NCI-H2107 treated with DMSO at 0.1 percent for 48 hours (cell line): Measurements from ENCODE around the gene NANOS3.
"Not testable (repeated sequence)": the region's sequence is repeated elsewhere in the genome, so short reads cannot be mapped to it uniquely, and the experiment has no call there.

Experiments used
- DNase-seq: peaks from one replicate; lab custom pipeline; 2025; ENCODE audit not compliant: unreplicated experiment; lab: John Stamatoyannopoulos, UW

Gene NANOS3

GRCh38 chr19:13843104-13843921, 33.6 kb upstream of the NANOS3 start:
- no peak for DNase-seq

- no peak for DNase-seq
Observed at GRCh38 chr19:13844130-13844631, 32.8 kb upstream of the NANOS3 start.

GRCh38 chr19:13846557-13847406, 30.2 kb upstream of the NANOS3 start:
- DNase-seq: peak; percentile 34

DNA sequence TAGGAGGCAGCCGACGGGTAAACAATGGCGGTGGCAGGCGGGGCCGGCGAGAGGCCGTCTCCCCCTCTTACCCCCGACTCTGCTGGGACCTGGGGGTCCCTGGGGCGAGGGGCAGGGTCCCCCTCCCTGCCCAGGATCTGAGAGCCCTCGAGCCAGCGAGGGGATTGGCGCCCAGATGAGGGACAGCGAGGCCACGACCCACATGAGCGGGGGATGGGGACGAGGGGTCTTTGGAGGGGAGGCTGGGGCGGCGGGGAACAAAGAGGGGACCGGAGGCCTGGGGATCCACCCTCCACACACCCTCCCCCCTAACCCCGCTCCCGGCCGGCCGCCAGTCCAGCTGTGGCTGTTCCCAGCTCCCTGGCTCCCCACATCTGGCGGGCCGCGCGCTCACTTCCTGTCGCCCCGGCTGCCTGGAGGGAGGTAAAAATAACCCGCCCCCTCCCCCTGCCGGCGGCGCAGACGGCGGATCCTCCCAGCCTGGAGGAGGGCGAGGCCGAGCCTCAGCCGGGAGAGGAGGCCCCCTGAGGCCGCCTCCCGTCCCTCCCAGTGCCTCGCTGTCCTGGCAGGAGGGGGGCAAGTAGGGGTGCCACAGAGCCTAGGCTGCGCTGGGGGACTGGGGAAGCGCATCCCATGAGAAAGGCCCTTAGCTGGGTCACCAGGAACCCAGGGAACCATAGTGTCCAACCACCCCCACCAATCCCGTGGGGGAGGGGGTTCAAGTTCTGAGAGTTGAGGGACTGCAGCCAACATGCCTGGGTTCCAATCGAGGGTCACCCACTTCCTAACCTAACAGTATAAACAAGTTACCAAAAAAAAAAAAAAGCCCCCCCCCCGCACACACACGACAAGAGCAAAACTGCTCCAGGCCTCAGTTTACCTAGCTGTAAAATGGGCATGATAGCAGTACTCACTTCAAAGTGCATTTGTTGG, 29.3 kb upstream of the NANOS3 start:
- peak; percentile 38 for DNase-seq

DNA sequence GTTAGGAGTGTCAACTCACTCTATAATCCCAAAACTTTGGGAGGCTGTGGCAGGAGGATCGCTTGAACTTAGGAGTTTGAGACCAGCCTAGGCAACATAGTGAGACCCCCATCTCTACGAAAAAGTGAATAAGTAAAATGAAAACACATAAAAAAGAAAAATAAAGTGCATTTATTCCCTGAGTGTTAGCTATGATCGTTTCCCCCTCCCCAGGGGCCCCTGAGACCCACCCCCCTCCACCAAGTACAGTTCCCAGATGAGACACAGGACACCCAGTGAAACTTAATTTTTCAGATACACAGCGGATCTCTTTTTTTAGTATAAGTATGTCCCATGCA, 28.6 kb upstream of the NANOS3 start:
- no peak for DNase-seq

- no peak for DNase-seq
Observed at GRCh38 chr19:13848798-13849676, 27.9 kb upstream of the NANOS3 start.

DNA sequence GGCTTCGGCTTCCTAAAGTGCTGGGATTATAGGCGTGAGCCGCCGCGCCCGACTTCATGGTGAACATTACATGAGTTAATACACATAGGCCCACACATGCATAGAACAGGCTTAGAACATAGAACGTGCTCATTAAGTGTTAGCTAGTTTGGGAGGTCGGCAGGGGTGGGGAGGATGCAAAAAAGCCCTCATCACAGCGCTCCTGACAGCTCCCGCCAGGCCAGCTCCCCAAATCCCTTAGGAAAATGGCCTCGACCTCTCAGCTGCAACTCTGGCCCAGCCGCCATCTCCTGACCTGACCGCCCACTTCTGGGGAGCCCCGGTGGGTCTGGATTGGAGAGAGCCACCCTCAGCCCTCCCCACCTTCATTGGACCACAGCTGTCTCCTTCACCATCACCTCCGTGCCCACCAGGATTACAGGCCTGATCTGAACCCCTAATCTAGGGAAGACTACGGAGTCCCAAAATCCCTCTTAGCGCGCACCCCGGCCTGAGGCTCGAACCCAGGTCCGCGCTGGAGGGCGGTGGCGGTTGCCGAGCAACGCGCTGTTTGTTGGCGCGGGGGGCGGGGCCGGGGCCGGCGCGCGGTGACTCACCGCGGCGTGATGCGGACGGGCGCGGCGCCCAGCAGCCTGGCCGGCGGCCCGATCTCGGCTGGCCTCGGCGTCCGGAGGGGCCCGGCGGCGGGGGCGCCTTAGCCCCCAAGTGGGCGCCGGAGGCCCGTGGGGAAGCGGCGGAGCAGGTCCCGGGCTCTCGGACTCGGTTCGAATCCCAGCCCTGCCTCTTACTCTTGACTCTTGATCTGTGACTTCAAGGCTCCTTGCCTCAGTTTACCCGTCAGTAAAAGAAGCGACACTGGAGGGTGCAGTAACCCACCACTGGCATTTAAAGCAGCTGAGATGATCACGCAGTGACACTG, 26.7 kb upstream of the NANOS3 start:
- DNase-seq: no peak

DNA sequence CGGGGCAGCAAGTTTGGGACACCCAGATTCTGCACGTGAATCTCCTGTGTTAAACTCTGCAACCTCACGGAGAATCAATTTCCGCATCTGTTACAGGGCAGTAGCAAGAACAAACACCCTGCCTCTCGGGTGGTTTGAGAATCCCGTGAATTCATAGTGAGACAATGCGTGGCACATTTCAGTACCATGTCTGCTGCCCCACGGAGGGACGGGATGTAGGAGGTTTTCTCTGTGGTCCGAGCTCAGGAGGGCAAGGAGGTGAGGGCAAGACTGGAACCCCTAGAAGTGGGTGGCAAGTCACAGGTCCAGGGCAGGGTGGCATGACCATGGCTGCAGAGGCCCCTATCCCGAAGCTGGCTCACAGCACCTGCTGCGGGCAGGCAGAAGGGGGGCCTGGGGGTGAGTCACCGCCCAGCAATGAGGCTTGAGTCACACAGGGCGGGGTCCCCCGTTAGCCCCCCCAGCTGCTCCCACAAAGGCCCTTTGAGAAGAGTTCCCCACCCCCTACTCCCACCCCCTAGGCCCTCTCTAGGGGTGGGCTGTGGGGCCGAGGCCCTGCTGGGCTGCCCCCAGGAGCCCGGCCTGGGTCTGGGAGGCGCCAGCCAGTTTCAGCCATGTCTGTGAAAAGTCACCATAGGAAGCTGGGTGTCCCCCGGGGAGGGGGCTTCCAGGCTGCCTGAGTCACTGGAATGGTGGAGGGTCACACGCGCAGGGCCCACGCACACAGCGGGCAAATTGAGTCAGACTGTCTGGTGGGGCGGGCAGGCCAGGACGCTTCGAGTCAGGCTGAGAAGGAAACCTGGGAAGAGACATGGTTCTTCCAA, 25.8 kb upstream of the NANOS3 start:
- DNase-seq: no peak

DNA sequence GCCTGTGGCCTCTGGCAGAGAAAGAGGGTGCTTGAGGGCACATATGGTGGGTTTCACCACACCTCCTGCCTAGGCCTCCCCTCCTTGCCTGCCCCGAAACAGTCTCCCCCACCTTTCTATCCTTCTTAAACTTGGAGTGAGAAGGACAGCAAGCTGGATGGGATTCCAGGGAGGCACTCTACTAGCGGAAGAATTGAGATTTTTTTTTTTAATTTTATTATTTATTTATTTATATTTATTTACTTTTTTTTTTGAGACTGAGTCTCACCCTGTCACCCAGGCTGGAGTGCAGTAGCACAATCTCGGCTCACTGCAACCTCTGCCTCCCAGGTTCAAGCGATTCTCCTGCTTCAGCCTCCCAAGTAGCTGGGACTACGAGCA, 25.2 kb upstream of the NANOS3 start:
- DNase-seq: not testable (repeated sequence)

DNA sequence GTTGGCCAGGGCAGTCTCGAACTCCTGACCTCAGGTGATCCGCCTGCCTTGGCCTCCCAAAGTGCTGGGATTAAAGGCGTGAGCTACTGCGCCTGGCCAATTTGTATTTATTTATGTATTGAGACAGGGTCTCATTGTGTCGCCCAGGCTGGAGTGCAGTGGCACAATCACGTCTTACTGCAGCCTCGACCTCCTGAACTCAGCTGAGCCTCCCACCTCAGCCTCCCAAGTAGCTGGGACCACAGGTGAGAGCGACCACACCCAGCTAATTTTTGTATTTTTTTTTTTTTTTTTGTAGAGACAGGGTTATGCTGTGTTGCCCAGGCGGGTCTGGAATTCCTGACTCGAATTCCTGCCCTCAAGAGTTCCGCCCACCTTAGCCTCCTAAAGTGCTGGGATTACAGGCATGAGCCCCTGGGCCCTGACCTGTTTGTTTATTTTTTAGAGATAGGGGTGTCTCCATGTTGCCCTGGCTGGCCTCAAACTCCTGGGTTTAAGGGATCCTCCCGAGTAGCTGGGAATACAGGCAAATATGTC, 24.7 kb upstream of the NANOS3 start:
- DNase-seq: not testable (repeated sequence)

- DNase-seq: no peak
Observed at GRCh38 chr19:13856497-13856896, 20.4 kb upstream of the NANOS3 start.

DNA sequence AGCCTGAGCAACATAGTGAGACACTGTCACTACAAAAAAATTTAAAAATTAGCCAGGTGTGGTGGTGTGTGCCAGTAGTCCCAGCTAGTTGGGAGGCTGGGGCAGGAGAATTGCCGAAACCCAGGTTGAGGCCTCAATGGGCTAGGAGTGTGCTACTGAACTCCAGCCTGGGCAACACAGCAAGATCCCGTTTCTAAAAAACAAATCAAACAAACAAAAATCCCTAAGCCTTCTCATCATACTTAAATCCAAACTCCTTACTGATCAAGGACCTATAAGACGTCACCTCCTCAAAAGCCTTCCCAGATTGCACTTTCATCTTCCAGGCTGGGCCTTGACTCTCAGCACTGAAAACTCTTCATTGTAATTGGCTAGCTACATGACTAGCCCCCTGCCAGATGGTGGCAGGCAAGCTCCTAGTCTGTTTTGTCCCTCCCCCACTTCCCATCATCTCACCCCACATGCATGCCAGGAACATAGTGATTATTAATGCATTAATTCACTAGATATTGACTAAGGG, 17.5 kb upstream of the NANOS3 start:
- DNase-seq: no peak

- no peak for DNase-seq
Observed at GRCh38 chr19:13860679-13861391, 16.1 kb upstream of the NANOS3 start.

GRCh38 chr19:13861392-13861713, 15.6 kb upstream of the NANOS3 start:
- DNase-seq: no peak

DNA sequence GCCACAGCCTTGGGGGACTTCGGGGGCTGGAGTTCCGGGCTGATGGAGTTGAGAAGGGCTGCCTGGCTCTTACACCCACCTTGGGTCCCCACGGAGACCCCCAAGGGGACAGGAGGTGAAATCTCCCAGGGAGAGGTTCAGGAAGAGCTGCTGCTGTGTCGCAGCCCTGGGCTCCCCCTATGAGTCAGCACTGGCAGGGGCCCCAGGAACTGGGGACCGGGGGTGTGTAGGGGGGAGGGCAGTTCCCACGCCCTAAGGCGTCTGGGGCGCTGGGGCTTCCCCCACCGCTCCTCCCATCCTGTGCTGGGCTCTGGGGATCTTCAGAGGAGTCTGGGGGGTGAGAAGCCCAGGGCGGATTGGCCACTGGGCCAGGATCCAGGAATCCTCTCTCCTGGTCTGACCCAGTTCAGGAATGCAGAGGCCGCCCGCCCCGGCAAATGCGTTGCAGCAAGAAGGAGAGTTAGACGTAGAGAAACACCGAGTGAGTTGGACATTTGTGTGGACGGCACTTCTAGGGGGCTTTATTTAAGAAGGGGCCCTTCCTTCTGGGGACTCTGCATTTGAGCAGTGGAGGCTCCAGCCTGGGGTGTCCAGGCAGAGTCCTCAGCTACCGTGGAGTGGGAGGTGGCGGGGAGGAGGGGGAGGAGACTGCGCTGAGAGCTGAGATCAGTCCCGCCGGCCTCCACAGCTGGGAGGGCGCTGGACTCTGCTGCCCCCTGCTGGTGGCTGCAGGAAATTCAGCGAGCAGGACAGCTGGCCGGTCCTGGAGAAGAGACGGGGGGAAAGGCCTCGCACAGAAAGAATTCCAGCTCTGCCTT, 15.0 kb upstream of the NANOS3 start:
- peak; percentile 52 for DNase-seq

- DNase-seq: no peak
Observed at GRCh38 chr19:13864046-13864666, 12.8 kb upstream of the NANOS3 start.
